ENCODE data around the gene CYB5B.

DNA sequence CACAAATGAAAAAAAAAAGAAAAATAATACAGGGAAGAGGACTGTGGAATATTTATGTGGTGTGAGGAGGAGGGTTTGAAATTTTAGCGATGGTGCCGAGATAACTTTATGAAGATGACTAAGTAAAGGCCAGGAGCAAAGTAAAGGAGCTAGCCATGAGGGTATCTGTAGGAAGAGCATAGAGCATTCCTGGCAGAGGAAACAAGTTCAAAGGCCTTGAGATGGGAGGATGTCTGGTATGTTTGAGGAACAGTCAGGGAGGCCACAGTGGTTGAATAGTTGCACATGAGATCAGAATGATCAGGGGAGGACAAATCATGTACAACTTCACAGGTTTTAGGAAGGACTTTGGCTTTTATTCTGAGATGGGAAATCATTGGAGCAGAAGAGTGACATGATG, 4.2 kb downstream of the CYB5B start:
- TF ChIP-seq, protein P1, sequence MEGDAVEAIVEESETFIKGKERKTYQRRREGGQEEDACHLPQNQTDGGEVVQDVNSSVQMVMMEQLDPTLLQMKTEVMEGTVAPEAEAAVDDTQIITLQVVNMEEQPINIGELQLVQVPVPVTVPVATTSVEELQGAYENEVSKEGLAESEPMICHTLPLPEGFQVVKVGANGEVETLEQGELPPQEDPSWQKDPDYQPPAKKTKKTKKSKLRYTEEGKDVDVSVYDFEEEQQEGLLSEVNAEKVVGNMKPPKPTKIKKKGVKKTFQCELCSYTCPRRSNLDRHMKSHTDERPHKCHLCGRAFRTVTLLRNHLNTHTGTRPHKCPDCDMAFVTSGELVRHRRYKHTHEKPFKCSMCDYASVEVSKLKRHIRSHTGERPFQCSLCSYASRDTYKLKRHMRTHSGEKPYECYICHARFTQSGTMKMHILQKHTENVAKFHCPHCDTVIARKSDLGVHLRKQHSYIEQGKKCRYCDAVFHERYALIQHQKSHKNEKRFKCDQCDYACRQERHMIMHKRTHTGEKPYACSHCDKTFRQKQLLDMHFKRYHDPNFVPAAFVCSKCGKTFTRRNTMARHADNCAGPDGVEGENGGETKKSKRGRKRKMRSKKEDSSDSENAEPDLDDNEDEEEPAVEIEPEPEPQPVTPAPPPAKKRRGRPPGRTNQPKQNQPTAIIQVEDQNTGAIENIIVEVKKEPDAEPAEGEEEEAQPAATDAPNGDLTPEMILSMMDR (IDR thresholded peaks at IDR 0.05; ENCODE audit: poor library complexity) = no peak
- TF ChIP-seq EZH2 (IDR thresholded peaks at IDR 0.05; ENCODE audit: borderline replicate concordance) = no peak
